GM19035 (cell line): ENCODE measurements around the gene CSNK2A3.

Experiments used
- ATAC-seq: cut with Tn5 transposase; IDR thresholded peaks from one replicate; pipeline ENCODE4 v1.9.1; 2021; ENCODE audit not compliant: unreplicated experiment

The CSNK2A3 gene

GRCh38 chr11:11338304-11338703, 14.7 kb downstream of the CSNK2A3 start:
- no peak for ATAC-seq

GRCh38 chr11:11336664-11337063, 16.4 kb downstream of the CSNK2A3 start:
- no peak for ATAC-seq

GRCh38 chr11:11335043-11335442, 18.0 kb downstream of the CSNK2A3 start:
- no peak for ATAC-seq

GRCh38 chr11:11334607-11335006, 18.4 kb downstream of the CSNK2A3 start:
- no peak for ATAC-seq

- no peak for ATAC-seq
Observed at GRCh38 chr11:11332141-11332710, 20.8 kb downstream of the CSNK2A3 start.

- no peak for ATAC-seq
Observed at GRCh38 chr11:11329062-11329806, 23.8 kb downstream of the CSNK2A3 start.

- no peak for ATAC-seq
Observed at GRCh38 chr11:11324090-11324489, 29.0 kb downstream of the CSNK2A3 start.

- ATAC-seq = no peak
Observed at GRCh38 chr11:11322101-11322500, 30.9 kb downstream of the CSNK2A3 start.

- no peak for ATAC-seq
Observed at GRCh38 chr11:11320825-11321224, 32.2 kb downstream of the CSNK2A3 start.

GRCh38 chr11:11318961-11319360, 34.1 kb downstream of the CSNK2A3 start:
- ATAC-seq = no peak

GRCh38 chr11:11318461-11318860, 34.6 kb downstream of the CSNK2A3 start:
- no peak for ATAC-seq

GRCh38 chr11:11316651-11317230, 36.3 kb downstream of the CSNK2A3 start:
- no peak for ATAC-seq

- no peak for ATAC-seq
Observed at GRCh38 chr11:11313902-11314692, 39.0 kb downstream of the CSNK2A3 start.

- ATAC-seq = no peak
Observed at GRCh38 chr11:11313426-11313825, 39.6 kb downstream of the CSNK2A3 start.

GRCh38 chr11:11312738-11313137, 40.3 kb downstream of the CSNK2A3 start:
- ATAC-seq = no peak

GRCh38 chr11:11311169-11311568, 41.9 kb downstream of the CSNK2A3 start:
- ATAC-seq = no peak

GRCh38 chr11:11309906-11310305, 43.1 kb downstream of the CSNK2A3 start:
- no peak for ATAC-seq

GRCh38 chr11:11308249-11308648, 44.8 kb downstream of the CSNK2A3 start:
- no peak for ATAC-seq

- ATAC-seq = no peak
Observed at GRCh38 chr11:11306855-11307254, 46.2 kb downstream of the CSNK2A3 start.

- ATAC-seq = no peak
Observed at GRCh38 chr11:11304550-11304949, 48.5 kb downstream of the CSNK2A3 start.

GRCh38 chr11:11302565-11302964, 50.5 kb downstream of the CSNK2A3 start:
- ATAC-seq = no peak
